Central memory CD8-positive, alpha-beta T cell (primary cell): ENCODE data around the gene SLC2A3.
A peak's percentile ranks its signal among the peaks of the same experiment; 100 is the strongest.
"Not testable (repeated sequence)": the region's sequence is repeated elsewhere in the genome, so short reads cannot be mapped to it uniquely, and the experiment has no call there.

Source experiments
- ATAC-seq: fragments of 150-1000 bp; cut with Tn5 transposase; replicated peaks from 2 replicates; pipeline ENCODE4 v1.10.0; 2022; ENCODE audit warnings: mild to moderate bottlenecking, moderate FRiP score, moderate number of reproducible peaks; ENCODE audit not compliant: poor library complexity, severe bottlenecking; ENCODE audit errors: extremely low read depth
- DNase-seq, 2 donors: peaks; one replicate each; pipeline ENCODE4 v3.0.0; 2021; ENCODE audit warnings: low spot score in 2 of 2
- H3K27ac Mint-ChIP-seq: one replicate; pipeline ENCODE4 v1.8.0; 2022; ENCODE audit warnings: low read depth, mild to moderate bottlenecking, moderate library complexity, mixed read lengths
- H3K27me3 Mint-ChIP-seq: one replicate; pipeline ENCODE4 v1.8.0; 2022; ENCODE audit warnings: mixed read lengths
- H3K36me3 Mint-ChIP-seq: one replicate; pipeline ENCODE4 v1.8.0; 2022; ENCODE audit warnings: mild to moderate bottlenecking, moderate library complexity, mixed read lengths; ENCODE audit not compliant: insufficient read depth
- H3K4me1 Mint-ChIP-seq: one replicate; pipeline ENCODE4 v1.8.0; 2022; ENCODE audit warnings: mixed read lengths
- H3K4me3 Mint-ChIP-seq: one replicate; pipeline ENCODE4 v1.8.0; 2022; ENCODE audit warnings: mild to moderate bottlenecking, moderate library complexity, mixed read lengths
- H3K9me3 Mint-ChIP-seq: one replicate; pipeline ENCODE4 v1.8.0; 2022; ENCODE audit warnings: mixed read lengths

SLC2A3 gene

DNA sequence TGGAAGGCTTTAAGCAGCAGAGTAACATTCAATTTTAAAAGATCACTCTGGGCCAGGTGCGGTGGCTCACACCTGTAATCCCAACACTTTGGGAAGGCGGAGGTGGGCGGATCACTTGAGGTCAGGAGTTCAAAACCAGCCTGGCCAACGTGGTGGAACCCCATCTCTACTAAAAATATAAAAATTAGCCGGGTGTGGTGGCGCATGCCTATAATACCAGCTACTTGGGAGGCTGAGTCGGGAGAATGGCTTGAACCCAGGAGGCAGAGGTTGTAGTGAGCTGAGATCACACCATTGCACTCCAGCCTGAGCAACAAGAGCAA is 17.8 kb downstream of the SLC2A3 start:
- Mint-ChIP-seq H3K36me3 (peaks cover 52% of the 10 kb centered on the region), H3K4me1 (peaks cover 33% of the 10 kb centered on the region), H3K27ac (peak overlapping the region; percentile 25)
- H3K4me3 Mint-ChIP-seq, DNase-seq, H3K27me3 Mint-ChIP-seq, ATAC-seq, H3K9me3 Mint-ChIP-seq: not testable (repeated sequence)

DNA sequence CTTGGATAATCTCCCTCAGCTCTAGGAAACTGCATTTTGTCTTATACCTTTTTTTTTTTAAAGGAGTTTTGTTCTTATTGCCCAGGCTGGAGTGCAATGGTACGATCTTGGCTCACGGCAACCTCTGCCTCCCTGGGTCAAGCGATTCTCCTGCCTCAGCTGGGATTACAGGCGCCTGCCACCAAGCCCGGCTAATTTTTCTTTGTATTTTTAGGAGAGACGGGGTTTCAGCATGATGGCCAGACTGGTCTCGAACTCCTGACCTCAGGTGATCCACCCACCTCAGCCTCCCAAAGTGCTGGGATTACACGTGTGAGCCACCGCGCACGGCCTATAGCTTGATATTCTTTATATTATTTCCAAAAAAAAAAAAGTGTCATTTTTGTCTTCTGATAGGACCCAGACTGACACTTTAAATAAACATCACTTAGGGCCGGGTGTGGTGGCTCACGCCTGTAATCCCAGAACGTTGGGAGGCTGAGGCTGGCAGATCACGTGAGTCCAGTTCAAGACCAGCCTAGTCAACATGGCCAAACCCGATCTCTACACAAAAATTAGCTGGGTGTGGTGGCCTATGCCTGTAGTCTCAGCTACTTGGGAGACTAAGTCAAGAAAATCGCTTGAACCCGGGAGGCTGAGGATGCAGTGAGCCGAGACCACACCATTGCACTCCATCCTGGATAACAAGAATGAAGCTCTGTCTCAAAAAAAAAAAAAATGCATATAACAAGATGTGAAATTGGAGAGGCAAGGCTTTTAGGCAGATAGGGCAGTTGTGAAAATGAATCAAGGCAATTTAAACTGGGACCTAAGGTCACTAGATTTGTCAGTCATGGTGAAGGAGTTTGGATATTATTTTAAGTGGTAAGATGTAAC is 18.4 kb downstream of the SLC2A3 start:
- peaks cover 46% of the 10 kb centered on the region for H3K36me3 Mint-ChIP-seq
- H3K27ac Mint-ChIP-seq: peak overlapping the region; percentile 25
- no peaks in the 10 kb centered on the region for H3K27me3 Mint-ChIP-seq
- DNase-seq (no peak), ATAC-seq (no peak)
- peaks cover 31% of the 10 kb centered on the region for H3K4me1 Mint-ChIP-seq
- no peaks in the 10 kb centered on the region for H3K9me3 Mint-ChIP-seq
- H3K4me3 Mint-ChIP-seq: peak overlapping the region; percentile 11

DNA sequence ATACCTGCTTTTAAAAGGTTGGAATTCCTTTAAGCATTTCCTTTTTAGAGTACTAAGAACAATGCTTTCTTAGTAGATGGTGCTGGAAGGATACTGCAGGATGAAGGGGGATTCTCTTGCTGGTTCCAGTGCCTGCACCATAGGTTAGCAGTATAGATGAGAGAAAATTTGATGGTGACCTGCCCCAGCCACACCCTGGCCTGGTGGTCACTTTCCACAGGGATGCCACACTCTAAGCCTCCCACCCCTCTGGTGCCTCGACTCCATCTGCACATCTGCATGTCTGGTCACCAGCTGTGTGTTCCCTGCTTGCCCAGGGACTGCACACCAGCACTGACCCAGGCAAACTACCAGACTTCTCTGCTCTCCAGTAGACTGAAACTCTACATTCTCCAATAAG is 19.1 kb downstream of the SLC2A3 start:
- Mint-ChIP-seq H3K9me3 (no peaks in the 10 kb centered on the region), H3K36me3 (peaks cover 40% of the 10 kb centered on the region), H3K4me3 (peak overlapping the region; percentile 29), H3K27ac (no peak overlapping the region), H3K27me3 (no peaks in the 10 kb centered on the region), H3K4me1 (peaks cover 28% of the 10 kb centered on the region)
- no peak for ATAC-seq
- DNase-seq: no peak

DNA sequence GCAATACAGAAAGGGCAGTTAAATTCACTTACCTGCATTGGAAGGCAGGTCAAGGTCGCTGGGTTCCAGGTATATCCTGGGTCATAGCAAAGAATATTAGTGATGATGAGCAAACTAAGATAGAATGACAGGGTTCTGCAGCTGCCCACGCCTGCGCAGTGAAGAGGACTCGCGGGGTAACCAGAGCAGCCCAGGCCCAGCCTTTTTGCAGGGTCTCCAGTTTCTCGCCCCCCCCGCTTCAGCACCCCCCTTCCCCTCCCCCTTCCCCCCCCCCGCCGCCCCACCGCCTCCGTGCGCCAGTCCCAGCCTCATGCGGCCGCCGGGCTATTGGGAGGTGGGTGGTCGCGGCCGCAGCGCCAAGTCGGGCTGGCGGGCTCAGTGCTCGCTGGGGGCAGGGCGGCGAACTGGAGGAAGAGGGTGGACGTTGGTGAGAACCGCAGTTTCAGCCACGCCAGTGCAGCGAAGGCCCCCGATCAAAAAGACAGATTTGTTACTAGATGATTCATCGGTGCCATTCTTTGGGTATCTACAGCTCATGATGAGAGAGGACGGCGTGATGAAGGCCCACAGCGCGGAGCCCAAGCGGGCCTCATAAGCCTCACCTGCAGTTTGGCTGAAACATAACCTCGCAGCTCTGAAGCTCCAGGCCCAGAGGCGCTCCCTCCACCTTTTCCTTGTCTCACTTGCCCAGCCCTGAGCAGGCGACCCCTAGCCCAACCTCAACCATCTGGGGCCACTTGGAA is 20.2 kb downstream of the SLC2A3 start:
- H3K27ac Mint-ChIP-seq: no peak overlapping the region
- no peaks in the 10 kb centered on the region for H3K27me3 Mint-ChIP-seq
- no peaks in the 10 kb centered on the region for H3K9me3 Mint-ChIP-seq
- peak overlapping the region; percentile 55 for H3K4me3 Mint-ChIP-seq
- ATAC-seq (peak; percentile 24), DNase-seq (no peak)
- peaks cover 29% of the 10 kb centered on the region for H3K36me3 Mint-ChIP-seq
- peaks cover 20% of the 10 kb centered on the region for H3K4me1 Mint-ChIP-seq

DNA sequence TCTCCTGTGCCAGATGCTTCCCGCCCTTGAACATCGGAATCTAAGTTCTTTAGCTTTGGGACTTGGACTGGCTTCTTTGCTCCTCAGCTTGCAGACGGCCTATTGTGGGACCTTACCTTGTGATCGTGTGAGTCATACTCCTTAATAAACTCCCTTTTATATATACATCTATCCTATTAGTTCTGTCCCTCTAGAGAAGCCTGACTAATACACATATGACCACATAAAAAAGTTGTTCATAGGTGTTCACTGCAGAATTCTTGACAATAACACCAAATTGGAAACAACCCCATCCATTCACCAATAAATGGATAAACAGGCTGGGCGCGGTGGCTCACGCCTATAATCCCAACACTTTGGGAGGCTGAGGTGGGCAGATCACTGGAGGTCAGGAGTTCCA is 25.9 kb downstream of the SLC2A3 start:
- H3K4me1 Mint-ChIP-seq, H3K36me3 Mint-ChIP-seq, H3K9me3 Mint-ChIP-seq, H3K27me3 Mint-ChIP-seq, ATAC-seq, H3K27ac Mint-ChIP-seq, H3K4me3 Mint-ChIP-seq, DNase-seq: not testable (repeated sequence)

GRCh38 chr12:7907009-7907408 is 29.0 kb downstream of the SLC2A3 start:
- H3K9me3 Mint-ChIP-seq: no peaks in the 10 kb centered on the region
- H3K27ac Mint-ChIP-seq: no peak overlapping the region
- no peaks in the 10 kb centered on the region for H3K27me3 Mint-ChIP-seq
- H3K4me3 Mint-ChIP-seq: no peak overlapping the region
- DNase-seq (no peak), ATAC-seq (no peak)
- H3K4me1 Mint-ChIP-seq: no peaks in the 10 kb centered on the region
- no peaks in the 10 kb centered on the region for H3K36me3 Mint-ChIP-seq

GRCh38 chr12:7906303-7906702 is 29.7 kb downstream of the SLC2A3 start:
- not testable (repeated sequence) for DNase-seq, H3K4me3 Mint-ChIP-seq, ATAC-seq, H3K4me1 Mint-ChIP-seq, H3K27me3 Mint-ChIP-seq, H3K36me3 Mint-ChIP-seq, H3K9me3 Mint-ChIP-seq, H3K27ac Mint-ChIP-seq

DNA sequence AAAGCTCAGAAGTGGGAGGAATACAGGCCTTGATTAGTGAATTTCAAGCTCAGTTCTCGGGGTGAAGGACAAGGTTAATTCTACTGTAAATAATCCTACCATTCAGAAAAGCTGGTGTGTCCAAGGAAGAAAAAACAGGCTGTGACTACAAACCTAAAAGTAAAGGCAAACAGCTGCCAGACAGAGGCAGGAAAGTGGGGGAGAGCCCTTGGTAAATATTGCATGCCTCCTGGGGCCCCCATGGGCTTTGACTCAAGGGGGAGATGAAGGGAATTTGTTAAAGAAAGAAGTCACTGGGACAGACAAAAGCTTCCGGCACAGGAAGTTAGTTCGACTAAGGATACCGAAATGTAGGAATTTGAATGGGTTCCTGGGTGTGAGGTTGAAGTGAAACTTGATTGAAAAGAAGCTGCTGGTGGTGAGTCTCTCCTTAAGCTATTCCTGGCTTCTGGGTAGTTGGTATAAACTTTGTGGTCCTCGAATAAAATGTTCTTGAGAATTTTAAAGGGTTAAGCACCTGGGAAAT is 30.3 kb downstream of the SLC2A3 start:
- DNase-seq, ATAC-seq, H3K9me3 Mint-ChIP-seq, H3K4me3 Mint-ChIP-seq, H3K4me1 Mint-ChIP-seq, H3K36me3 Mint-ChIP-seq, H3K27me3 Mint-ChIP-seq, H3K27ac Mint-ChIP-seq: not testable (repeated sequence)

GRCh38 chr12:7905071-7905470 is 30.9 kb downstream of the SLC2A3 start:
- ATAC-seq: no peak
- no peaks in the 10 kb centered on the region for H3K9me3 Mint-ChIP-seq
- no peak overlapping the region for H3K27ac Mint-ChIP-seq

GRCh38 chr12:7902416-7902815 is 33.6 kb downstream of the SLC2A3 start:
- H3K27ac Mint-ChIP-seq, H3K4me3 Mint-ChIP-seq, H3K27me3 Mint-ChIP-seq, DNase-seq, ATAC-seq, H3K4me1 Mint-ChIP-seq, H3K9me3 Mint-ChIP-seq, H3K36me3 Mint-ChIP-seq: not testable (repeated sequence)

More at GRCh38 chr12:7905071-7905470, 30.9 kb downstream of the SLC2A3 start:
- Mint-ChIP-seq H3K36me3 (no peaks in the 10 kb centered on the region), H3K4me3 (no peak overlapping the region), H3K4me1 (no peaks in the 10 kb centered on the region), H3K27me3 (no peaks in the 10 kb centered on the region)
- no peak for DNase-seq

- DNase-seq (no peak), ATAC-seq (no peak)
- Mint-ChIP-seq H3K9me3 (no peaks in the 10 kb centered on the region), H3K27me3 (no peaks in the 10 kb centered on the region), H3K36me3 (no peaks in the 10 kb centered on the region), H3K27ac (no peak overlapping the region), H3K4me1 (no peaks in the 10 kb centered on the region), H3K4me3 (no peak overlapping the region)
Measured at GRCh38 chr12:7899755-7900154, 36.2 kb downstream of the SLC2A3 start.

DNA sequence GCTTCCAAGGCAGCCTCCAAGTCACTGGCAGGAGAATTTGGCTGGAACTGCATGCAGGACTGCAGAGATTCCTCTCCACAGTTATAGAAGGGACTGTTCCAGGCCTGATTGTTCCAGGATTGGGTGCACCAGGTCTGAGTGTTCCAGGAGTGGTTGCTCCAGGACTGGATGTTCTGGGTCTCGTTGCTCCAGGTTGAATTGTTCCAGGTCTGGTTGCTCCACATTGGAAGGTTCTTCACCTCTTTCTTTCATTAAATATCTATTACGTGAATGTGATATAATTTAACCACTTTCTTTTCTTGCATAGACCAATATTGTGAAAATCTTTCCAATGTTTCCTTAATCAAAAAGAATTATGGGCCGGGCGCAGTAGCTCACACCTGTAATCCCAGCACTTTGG is 39.3 kb downstream of the SLC2A3 start:
- DNase-seq, H3K27ac Mint-ChIP-seq, ATAC-seq, H3K9me3 Mint-ChIP-seq, H3K4me1 Mint-ChIP-seq, H3K4me3 Mint-ChIP-seq, H3K36me3 Mint-ChIP-seq: not testable (repeated sequence)
- H3K27me3 Mint-ChIP-seq: peaks cover 11% of the 10 kb centered on the region
